ENCODE results near the gene CKAP5.

Gene CKAP5

GRCh38 chr11:46879056-46879585, 33.0 kb upstream of the CKAP5 start:
- CTCF ChIA-PET: no interaction called here
- POLR2A ChIA-PET: no interaction called here
- no peak for DNase-seq (ENCODE audit: extremely low spot score)
- TF ChIP-seq ZNF384 (IDR thresholded peaks at IDR 0.05) (no peak), BHLHE40 (IDR thresholded peaks at IDR 0.05; ENCODE audit: borderline replicate concordance) (no peak), L3MBTL2 (conservative IDR thresholded peaks at IDR 0.05) (no peak)

- TF ChIP-seq ZNF384 (IDR thresholded peaks at IDR 0.05): no peak
- TF ChIP-seq CTBP1 (IDR thresholded peaks at IDR 0.05; ENCODE audit: borderline replicate concordance): no peak
- CTCF ChIA-PET: no interaction called here
- no peak for DNase-seq (ENCODE audit: extremely low spot score)
- POLR2A ChIA-PET: no interaction called here
Observed at GRCh38 chr11:46877580-46877979, 31.5 kb upstream of the CKAP5 start.

DNA sequence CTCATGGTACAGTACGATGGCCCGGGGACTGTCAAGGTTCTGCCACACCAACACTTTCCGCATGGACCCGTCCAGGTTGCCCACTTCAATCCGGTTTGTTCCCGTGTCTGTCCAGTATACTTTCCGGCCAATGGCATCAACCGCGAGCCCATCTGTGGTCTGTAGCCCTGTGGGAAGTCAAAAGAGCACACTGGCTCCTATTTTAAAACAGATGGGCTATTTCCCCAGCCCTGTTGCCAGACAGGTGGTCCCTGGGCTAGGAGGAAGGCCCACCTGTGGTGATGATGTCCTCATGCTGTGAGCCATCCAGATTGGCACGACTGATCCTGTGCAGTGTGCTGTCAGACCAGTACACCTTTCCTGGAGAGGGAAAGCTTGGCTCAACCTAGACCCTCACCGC, 30.4 kb upstream of the CKAP5 start:
- POLR2A ChIA-PET: no interaction called here
- CTCF ChIA-PET: no interaction called here
- no peak for DNase-seq (ENCODE audit: extremely low spot score)
- no peak for TF ChIP-seq LEF1 (IDR thresholded peaks at IDR 0.05; ENCODE audit: borderline replicate concordance)
- no peak for TF ChIP-seq ZNF384 (IDR thresholded peaks at IDR 0.05)

DNA sequence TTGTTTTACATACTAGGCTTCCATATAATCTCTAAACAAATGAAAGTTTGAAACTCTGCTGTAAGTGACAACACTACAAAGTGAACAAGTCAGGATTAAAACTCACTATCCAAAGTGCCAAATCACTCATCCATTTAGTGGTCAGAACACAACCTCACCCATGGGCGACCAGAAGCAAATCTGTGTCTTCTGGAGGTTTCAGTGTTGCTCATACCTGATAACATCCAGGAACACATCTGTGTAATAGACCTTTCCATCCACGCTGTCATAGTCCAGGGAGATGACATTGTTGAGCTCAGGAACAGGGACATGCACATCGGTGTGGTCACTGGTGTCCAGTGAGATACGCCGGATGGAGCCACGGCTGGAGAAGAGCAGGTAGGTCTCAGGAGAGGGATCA, 28.5 kb upstream of the CKAP5 start:
- ChIA-PET POLR2A (no interaction called here), CTCF (no interaction called here)
- no peak for DNase-seq (ENCODE audit: extremely low spot score)
- TF ChIP-seq ZNF384 (IDR thresholded peaks at IDR 0.05) (no peak), FOXK2 (IDR thresholded peaks at IDR 0.05) (no peak), PKNOX1 (IDR thresholded peaks at IDR 0.05) (no peak), HDGF (IDR thresholded peaks at IDR 0.05; ENCODE audit: borderline replicate concordance) (no peak)

- ChIA-PET CTCF (no interaction called here), POLR2A (no interaction called here)
- TF ChIP-seq FOXK2 (IDR thresholded peaks at IDR 0.05): no peak
- DNase-seq (ENCODE audit: extremely low spot score): no peak
Observed at GRCh38 chr11:46868912-46869311, 22.8 kb upstream of the CKAP5 start.

- DNase-seq (ENCODE audit: extremely low spot score): no peak
- TF ChIP-seq BHLHE40 (IDR thresholded peaks at IDR 0.05; ENCODE audit: borderline replicate concordance) (no peak), SP1 (IDR thresholded peaks at IDR 0.05) (no peak), HDGF (IDR thresholded peaks at IDR 0.05; ENCODE audit: borderline replicate concordance) (no peak), FOXA1 (IDR thresholded peaks at IDR 0.05) (no peak), FOXK2 (IDR thresholded peaks at IDR 0.05) (no peak), NFRKB (IDR thresholded peaks at IDR 0.05) (no peak), SUZ12 (IDR thresholded peaks at IDR 0.05) (no peak), ARNT (IDR thresholded peaks at IDR 0.05) (no peak), ELF4 (IDR thresholded peaks at IDR 0.05) (no peak)
- ChIA-PET CTCF (interaction anchor here (0.6 kb wide), 1 partner anchor 36 kb away, joined by 3 read pairs; no protein-coding TSS in a partner anchor), POLR2A (no interaction called here)
Observed at GRCh38 chr11:46865340-46865739, 19.3 kb upstream of the CKAP5 start.

DNA sequence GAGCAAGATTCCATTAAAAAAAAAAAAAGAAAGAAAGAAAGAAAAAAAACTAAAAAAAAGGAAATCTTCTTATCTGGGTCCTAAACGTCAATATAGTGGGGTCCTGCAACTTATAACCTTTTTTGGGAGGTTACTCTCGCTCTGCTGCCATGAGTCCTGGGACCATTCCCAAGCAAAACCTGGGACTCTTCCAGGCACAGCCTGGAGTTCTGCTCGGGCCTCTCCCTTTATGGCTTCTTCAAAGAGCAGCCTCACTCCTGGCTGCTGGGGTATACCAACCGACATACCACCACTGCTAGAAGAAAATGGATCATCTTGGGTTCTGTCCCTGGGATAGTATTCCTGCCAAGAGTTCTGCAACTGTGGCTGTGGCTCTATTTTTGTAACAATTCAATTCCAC, 14.1 kb upstream of the CKAP5 start:
- TF ChIP-seq ZNF384 (IDR thresholded peaks at IDR 0.05) (no peak), FOXK2 (IDR thresholded peaks at IDR 0.05) (no peak), SP1 (IDR thresholded peaks at IDR 0.05) (no peak), SUZ12 (IDR thresholded peaks at IDR 0.05) (no peak), LEF1 (IDR thresholded peaks at IDR 0.05; ENCODE audit: borderline replicate concordance) (no peak), NFRKB (IDR thresholded peaks at IDR 0.05) (no peak), FOXM1 (IDR thresholded peaks at IDR 0.05; ENCODE audit: borderline replicate concordance) (no peak), HDGF (IDR thresholded peaks at IDR 0.05; ENCODE audit: borderline replicate concordance) (no peak)
- CTCF ChIA-PET: no interaction called here

GRCh38 chr11:46858920-46859546, 13.0 kb upstream of the CKAP5 start:
- ChIA-PET CTCF (no interaction called here), POLR2A (interaction anchor here (1.5 kb wide), 1 partner anchor 8 kb away, joined by 3 read pairs; no protein-coding TSS in a partner anchor)
- TF ChIP-seq L3MBTL2 (conservative IDR thresholded peaks at IDR 0.05) (no peak), SUZ12 (IDR thresholded peaks at IDR 0.05) (no peak), NFRKB (IDR thresholded peaks at IDR 0.05) (no peak), BHLHE40 (IDR thresholded peaks at IDR 0.05; ENCODE audit: borderline replicate concordance) (no peak), FOXK2 (IDR thresholded peaks at IDR 0.05) (no peak), SP1 (IDR thresholded peaks at IDR 0.05) (no peak), ARNT (IDR thresholded peaks at IDR 0.05) (no peak), FOXM1 (IDR thresholded peaks at IDR 0.05; ENCODE audit: borderline replicate concordance) (no peak), HDGF (IDR thresholded peaks at IDR 0.05; ENCODE audit: borderline replicate concordance) (no peak), ZNF384 (IDR thresholded peaks at IDR 0.05) (no peak), FOXA1 (IDR thresholded peaks at IDR 0.05) (no peak)
- no peak for DNase-seq (ENCODE audit: extremely low spot score)

More for the DNA sequence above, 14.1 kb upstream of the CKAP5 start:
- POLR2A ChIA-PET: no interaction called here
- no peak for DNase-seq (ENCODE audit: extremely low spot score)

- CTCF ChIA-PET: no interaction called here
- POLR2A ChIA-PET: no interaction called here
- TF ChIP-seq SP1 (IDR thresholded peaks at IDR 0.05): no peak
- TF ChIP-seq CTBP1 (IDR thresholded peaks at IDR 0.05; ENCODE audit: borderline replicate concordance): no peak
- TF ChIP-seq ZNF384 (IDR thresholded peaks at IDR 0.05): no peak
- no peak for TF ChIP-seq FOXA1 (IDR thresholded peaks at IDR 0.05)
- no peak for TF ChIP-seq NFRKB (IDR thresholded peaks at IDR 0.05)
- no peak for TF ChIP-seq BHLHE40 (IDR thresholded peaks at IDR 0.05; ENCODE audit: borderline replicate concordance)
- TF ChIP-seq SUZ12 (IDR thresholded peaks at IDR 0.05): no peak
- TF ChIP-seq HDGF (IDR thresholded peaks at IDR 0.05; ENCODE audit: borderline replicate concordance): no peak
- no peak for TF ChIP-seq TARDBP (IDR thresholded peaks at IDR 0.05)
- no peak for TF ChIP-seq FOXK2 (IDR thresholded peaks at IDR 0.05)
- TF ChIP-seq ELF4 (IDR thresholded peaks at IDR 0.05): no peak
- no peak for TF ChIP-seq LEF1 (IDR thresholded peaks at IDR 0.05; ENCODE audit: borderline replicate concordance)
- TF ChIP-seq L3MBTL2 (conservative IDR thresholded peaks at IDR 0.05): no peak
- TF ChIP-seq FOXM1 (IDR thresholded peaks at IDR 0.05; ENCODE audit: borderline replicate concordance): no peak
- TF ChIP-seq ARNT (IDR thresholded peaks at IDR 0.05): no peak
- TF ChIP-seq PKNOX1 (IDR thresholded peaks at IDR 0.05): no peak
- DNase-seq (ENCODE audit: extremely low spot score): no peak
Observed at GRCh38 chr11:46857666-46858065, 11.6 kb upstream of the CKAP5 start.
